K562 (cell line): ENCODE results near the gene TCIRG1. TPM values are rescaled to one million over a fixed set of nuclear protein-coding genes. Genes with fewer than 3 reads are reported as not detected.
A peak's percentile ranks its signal among the peaks of the same experiment; 100 is the strongest.

ENCODE experiments used
- ELF1 ChIP-seq: fragments of 200-800 bp; sonication (Bioruptor generic); IDR thresholded peaks from 2 replicates; pipeline ENCODE4 v1.6.1; 2016; ENCODE audit warnings: missing genetic modification characterization, missing compliant biosample characterization
- GTF3C2 ChIP-seq: IDR thresholded peaks from 3 replicates; pipeline ENCODE4 v1.6.1; 2011; ENCODE audit warnings: borderline replicate concordance, mild to moderate bottlenecking, moderate library complexity; ENCODE audit not compliant: insufficient read length; ENCODE audit errors: extremely low read depth
- HNRNPH1 ChIP-seq: fragments of 200-400 bp; formaldehyde crosslinking; optimal IDR thresholded peaks from 2 replicates; pipeline ENCODE3; 2017; ENCODE audit warnings: low read depth, mild to moderate bottlenecking, low read length, moderate library complexity
- KAT7 ChIP-seq: sonication (generic); formaldehyde crosslinking; IDR thresholded peaks from 2 replicates; pipeline ENCODE4 v1.8.0; 2022; ENCODE audit warnings: missing genetic modification reagents, mild to moderate bottlenecking, borderline replicate concordance
- L3MBTL2 ChIP-seq: fragments of 450-650 bp; IDR thresholded peaks from 2 replicates; pipeline ENCODE4 v1.6.1; 2016; ENCODE audit warnings: mild to moderate bottlenecking, moderate library complexity
- PCBP1 ChIP-seq: fragments of 200-400 bp; formaldehyde crosslinking; IDR thresholded peaks from 2 replicates; pipeline ENCODE4 v1.6.1; 2018; ENCODE audit warnings: mild to moderate bottlenecking, low read depth, low read length; ENCODE audit not compliant: poor library complexity, severe bottlenecking
- PHB ChIP-seq: fragments of 250-450 bp; sonication (Bioruptor Pico); IDR thresholded peaks from 2 replicates; pipeline ENCODE4 v1.5.0; 2021
- PHF8 ChIP-seq: fragments of 200-600 bp; sonication (generic); IDR thresholded peaks from 2 replicates; pipeline ENCODE4 v1.6.1; 2012; ENCODE audit warnings: mixed run types, mild to moderate bottlenecking, inconsistent platforms, low read length, moderate library complexity, borderline replicate concordance
- POLR2G ChIP-seq: fragments of 200-400 bp; formaldehyde crosslinking; IDR thresholded peaks from 2 replicates; pipeline ENCODE4 v1.6.1; 2017; ENCODE audit warnings: low read depth, mild to moderate bottlenecking, antibody characterized with exemption, low read length, moderate library complexity
- REST ChIP-seq, 2 experiments: fragments of 450-650 bp; formaldehyde crosslinking in 1 of 2; IDR thresholded peaks; 2 replicates each; pipeline versions ENCODE4 v1.4.0 to v1.6.1; 2014 to 2020; ENCODE audit warnings: mild to moderate bottlenecking in 2 of 2, borderline replicate concordance in 1 of 2, low read depth in 1 of 2
- RHOXF2B ChIP-seq: fragments of 250-450 bp; sonication (Bioruptor Pico); conservative IDR thresholded peaks from 2 replicates; pipeline ENCODE4 v1.5.1; 2021
- SP1 ChIP-seq: sonication (generic); formaldehyde crosslinking; IDR thresholded peaks from 2 replicates; pipeline ENCODE4 v1.8.1; 2022; ENCODE audit warnings: mild to moderate bottlenecking, missing genetic modification reagents
- U2AF1 ChIP-seq: fragments of 200-400 bp; formaldehyde crosslinking; optimal IDR thresholded peaks from 2 replicates; pipeline ENCODE3; 2017; ENCODE audit warnings: mild to moderate bottlenecking, low read depth, low read length, moderate library complexity
- ZNF277 ChIP-seq: fragments of 250-450 bp; sonication (Bioruptor Pico); IDR thresholded peaks from 2 replicates; pipeline ENCODE4 v1.8.0; 2022; ENCODE audit warnings: inconsistent platforms, mild to moderate bottlenecking, moderate library complexity, borderline replicate concordance
- polyA plus RNA-seq, 8 experiments: library from polyadenylated mRNA; depleted of rRNA in 4 of 8; stranded (reverse) in 5 of 8; unstranded in 3 of 8; fragments of >200 nt; fragmentation: Nextera tagmentation in 2 of 8; fragmentation: Illumina TruSeq in 1 of 8; extraction: Ambion mirVana in 2 of 8; extraction: Trizol in 1 of 8; gene quantifications; 2 replicates each; pipeline versions ENCODE4 v1.2.1 to v1.2.3, GENCODE V29; 2011 to 2014; ENCODE audit warnings: inconsistent platforms in 1 of 8, missing spikeins in 1 of 8
- total RNA-seq, 7 experiments: library from RNA; depleted of rRNA in 6 of 7; stranded (reverse); fragments of >200 nt in 6 of 7; fragmentation: Illumina TruSeq in 2 of 7; extraction: Trizol in 2 of 7; gene quantifications; 2 replicates each; pipeline versions ENCODE4 v1.2.1 to v1.2.3, GENCODE V29; 2011 to 2021; ENCODE audit warnings: low replicate concordance in 1 of 7

TCIRG1 gene
- total and polyA plus RNA-seq, 9 of the 15 experiments (the other 6 are each of a cell fraction or from before 2014, with no cell fraction given) = 0.49 to 143 (median 24.4) TPM

GRCh38 chr11:68043349-68044144, 4.7 kb downstream of the TCIRG1 start (continued):
- TF ChIP-seq REST (IDR thresholded peaks at IDR 0.05; ENCODE audit: borderline replicate concordance) = no peak
- TF ChIP-seq REST (CRISPR knock-in tag; IDR thresholded peaks at IDR 0.05; ENCODE audit: low read depth) = no peak
- TF ChIP-seq HNRNPH1 = no peak
- TF ChIP-seq ZNF277 (CRISPR knock-in tag) = no peak
- no peak for TF ChIP-seq ELF1
- no peak for TF ChIP-seq RHOXF2B
- peak; percentile 56; the same call in 1 of the 2 replicates for TF ChIP-seq SP1
- TF ChIP-seq PHB (CRISPR knock-in tag) = no peak
- no peak for TF ChIP-seq U2AF1
- peak; percentile 81 for TF ChIP-seq L3MBTL2
- no peak for TF ChIP-seq KAT7
- TF ChIP-seq POLR2G = peak; percentile 74
- TF ChIP-seq PHF8 = peak; percentile 66; the same call in 1 of the 2 replicates
- TF ChIP-seq PCBP1 = no peak
- no peak for TF ChIP-seq GTF3C2
